Hippocampal formation (tissue), 2 donors: ENCODE results near the gene USH2A.

ENCODE experiments used
- DNase-seq, 2 donors: peaks; one replicate each; lab custom pipeline; 2025; lab: John Stamatoyannopoulos, UW

Gene USH2A

DNA sequence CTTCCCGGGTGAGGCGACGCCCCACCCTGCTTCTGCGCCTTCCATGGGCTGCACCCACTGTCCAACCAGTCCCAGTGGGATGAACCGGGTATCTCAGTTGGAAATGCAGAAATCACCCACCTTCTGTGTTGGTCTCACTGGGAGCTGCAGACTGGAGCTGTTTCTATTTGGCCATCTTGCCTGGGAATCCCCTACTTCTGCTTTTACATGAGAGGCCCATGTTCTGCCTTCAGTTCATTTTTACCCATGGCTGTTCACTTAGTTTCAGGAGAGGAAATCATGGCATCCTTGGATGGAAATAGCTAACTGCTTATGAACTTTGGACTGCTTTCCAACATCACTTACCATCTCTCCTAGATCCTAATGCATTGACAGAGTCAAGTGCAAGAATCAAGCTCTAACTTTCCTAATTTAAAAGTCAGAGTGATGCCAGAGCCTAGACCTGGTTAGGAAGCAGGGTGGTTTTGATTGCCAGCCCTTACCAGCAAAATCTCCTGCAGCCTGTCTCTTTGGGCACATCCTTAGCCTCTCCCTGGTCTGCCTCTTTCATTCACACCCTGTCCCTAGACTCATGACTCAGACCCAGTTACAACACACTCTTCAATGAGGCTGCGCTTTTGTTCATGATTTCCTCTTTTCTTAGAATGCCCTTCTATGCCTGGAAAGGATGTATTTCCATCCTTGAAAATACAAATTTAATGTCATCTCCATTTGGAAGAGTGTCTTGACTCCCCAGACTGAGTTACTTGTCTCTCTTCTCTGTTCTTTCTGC, 719.0 kb downstream of the USH2A start:
- DNase-seq = no peak

DNA sequence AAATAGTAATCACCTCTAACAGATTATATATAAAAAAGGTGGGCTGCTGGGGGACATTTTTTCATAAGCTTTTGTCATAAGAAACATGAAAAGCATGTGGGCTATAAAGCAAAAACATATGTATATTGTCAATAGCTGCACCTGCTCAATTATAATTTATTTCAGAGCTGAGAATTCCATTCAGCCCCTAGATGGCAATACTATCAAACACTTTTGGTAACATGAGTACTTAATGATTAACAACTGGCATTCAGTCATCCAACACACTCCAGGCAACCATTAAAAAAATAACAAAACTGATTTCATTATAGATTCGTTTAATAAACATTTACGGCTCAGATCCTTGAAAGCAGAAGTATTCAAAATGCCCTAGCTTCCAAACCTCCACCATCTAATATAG, 741.0 kb downstream of the USH2A start:
- DNase-seq = no peak

DNA sequence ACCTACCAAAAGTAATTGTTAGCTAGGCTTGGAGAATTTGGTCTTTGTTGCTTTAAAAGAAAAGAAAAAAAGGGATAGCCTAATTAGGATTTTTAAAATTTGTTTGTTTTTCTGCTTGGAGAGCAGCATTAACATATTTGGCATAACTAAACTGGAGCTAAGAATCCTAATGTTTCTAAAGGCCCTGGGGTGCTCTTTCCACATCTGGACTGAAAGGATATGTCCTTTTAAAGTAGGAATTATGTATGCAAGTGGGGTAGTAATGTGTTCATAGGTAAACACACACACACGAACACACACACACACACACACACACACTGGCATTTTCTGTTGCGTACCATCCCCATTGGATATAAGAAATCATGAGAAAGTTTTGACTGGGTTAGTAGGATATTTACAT, 742.2 kb downstream of the USH2A start:
- DNase-seq = no peak

DNA sequence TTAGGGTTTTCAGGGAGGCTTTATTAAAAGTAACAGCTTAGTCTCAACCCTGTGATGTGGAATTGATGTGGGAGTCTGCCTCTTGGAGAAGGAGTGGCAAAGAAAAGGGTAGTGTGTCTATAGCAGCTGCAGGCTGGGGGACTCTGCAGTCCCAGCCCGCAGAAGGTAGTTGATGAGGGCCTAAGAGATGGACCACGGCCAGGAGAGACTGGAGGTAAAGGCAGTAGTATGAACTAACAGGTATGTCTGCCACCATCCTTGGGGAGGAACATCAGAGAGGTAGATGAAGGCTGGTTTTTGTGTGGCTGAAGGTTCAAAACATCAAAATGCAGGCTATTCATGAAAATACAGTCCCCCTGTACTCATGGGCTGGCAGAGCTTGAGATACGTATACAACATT, 744.0 kb downstream of the USH2A start:
- no peak for DNase-seq

DNA sequence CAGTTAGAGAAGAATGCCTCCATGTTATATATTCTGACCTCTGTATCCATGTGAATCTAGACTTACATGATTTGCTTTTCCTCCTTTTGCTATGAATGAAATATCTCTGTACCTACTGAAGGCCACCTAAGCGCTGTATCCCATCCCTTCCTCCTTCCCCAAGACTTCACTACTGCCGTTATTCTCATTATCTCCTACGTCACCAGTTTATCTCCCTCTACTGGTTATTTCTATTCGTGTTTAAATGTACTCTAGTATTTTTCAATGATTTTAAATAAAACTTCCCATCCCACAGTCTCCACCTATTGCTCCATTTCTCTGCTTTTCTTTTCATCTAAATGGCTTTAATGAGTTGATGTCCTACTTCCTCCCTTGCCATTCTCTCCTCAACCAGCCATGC, 746.1 kb downstream of the USH2A start:
- no peak for DNase-seq

DNA sequence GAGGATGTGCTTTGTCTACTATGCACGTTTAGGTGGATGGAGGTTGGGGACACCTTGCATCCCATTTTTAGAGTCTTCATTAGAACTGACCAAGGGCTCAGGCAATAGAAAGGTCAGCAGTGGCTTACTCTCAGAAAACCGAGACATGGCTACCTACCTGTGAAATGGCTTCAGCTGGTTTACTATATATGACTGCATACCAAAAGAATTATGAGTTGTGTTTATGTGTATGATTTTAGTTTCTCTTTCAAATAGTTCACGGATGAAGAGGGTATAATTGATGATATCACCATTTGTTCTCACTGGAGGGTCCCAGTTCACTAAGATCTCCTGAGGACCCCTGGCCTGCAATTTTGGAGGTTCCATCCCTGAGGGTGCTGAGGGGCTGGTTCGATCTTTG, 749.3 kb downstream of the USH2A start:
- no peak for DNase-seq

DNA sequence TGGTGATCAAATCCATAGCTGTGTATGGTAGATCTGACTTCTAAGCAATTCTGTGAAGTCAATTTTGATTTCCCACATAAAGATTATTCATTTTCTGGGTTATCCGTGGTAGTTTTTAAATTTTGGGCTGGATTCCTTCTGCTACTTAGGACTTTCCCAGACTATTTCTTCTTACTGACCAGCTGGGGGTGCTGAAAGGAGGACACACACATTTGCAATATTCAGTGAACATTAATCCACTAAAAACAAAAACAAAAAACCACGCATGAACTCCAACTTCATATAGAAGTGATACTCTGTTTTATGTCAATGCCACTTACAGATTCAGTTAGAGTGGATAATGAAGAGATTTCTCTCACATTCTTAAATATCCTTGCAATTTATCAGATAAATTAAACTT, 750.8 kb downstream of the USH2A start:
- DNase-seq = no peak

DNA sequence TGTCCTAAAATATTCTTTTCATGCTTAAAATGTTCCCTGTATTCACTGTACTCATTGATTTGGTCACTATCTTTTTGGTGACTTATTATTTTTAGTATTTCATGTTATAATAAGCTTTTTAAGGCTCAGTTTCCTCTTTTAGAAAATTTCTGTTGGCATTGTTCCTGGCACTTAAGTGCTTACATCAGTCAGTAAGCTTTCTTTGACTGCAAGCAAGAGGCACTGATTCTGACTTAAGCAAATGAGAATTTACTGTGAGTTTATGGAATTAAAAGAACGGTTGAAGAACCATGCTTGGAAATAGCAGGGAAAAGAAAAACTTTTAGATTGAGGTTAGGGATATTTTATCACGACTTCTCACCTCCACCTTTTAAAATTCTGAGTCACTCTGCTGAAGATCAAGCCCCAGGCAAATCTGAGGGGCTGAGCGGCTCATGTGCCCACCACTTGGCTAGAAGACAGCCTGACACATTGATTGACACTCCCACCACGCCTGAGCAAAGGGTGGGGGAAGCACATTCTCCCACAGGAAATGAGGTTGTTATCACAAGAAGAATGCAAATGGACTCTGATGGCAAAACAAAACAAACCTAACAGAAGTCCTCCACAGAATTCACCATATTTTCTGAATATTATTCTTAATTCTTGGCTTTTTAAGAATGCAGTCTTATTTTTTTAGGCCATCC, 753.3 kb downstream of the USH2A start:
- no peak for DNase-seq

DNA sequence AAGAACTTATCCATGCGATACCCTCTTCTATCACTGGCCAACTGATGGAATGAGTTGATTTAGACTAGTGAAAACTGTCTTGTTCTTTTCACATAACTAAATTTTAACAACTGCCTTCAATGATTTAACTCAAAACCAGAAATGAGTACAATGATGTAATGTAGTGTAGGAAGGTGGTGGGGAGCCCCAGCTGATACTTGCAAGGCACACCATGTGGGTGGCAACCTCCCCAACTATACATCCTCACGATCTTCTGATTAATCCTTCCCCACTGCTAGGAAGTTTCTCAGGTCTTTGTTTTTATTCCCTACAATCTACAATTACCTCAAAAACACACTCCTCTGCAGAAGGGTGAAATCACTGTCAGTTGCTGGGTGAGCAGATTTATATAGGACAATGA, 755.5 kb downstream of the USH2A start:
- DNase-seq = no peak

DNA sequence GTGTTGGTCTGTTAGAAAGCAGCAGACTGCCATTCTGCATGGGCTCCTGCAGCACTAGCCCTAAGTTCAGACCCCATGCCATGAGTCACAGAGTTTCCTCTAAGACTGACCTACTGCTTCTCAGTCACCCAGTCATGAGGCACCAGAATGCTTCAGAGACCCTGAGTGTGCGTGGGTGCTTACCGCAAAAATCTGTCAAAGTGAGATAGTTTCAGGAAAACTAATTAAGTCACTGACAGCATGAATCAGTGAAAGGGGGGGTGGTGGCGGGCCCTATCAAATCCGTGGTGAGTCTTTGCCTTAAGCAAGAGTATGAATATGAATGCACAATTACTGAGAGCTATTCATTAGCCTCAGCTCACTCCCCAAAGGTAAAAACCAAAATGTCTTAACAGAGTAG, 758.0 kb downstream of the USH2A start:
- DNase-seq = no peak

DNA sequence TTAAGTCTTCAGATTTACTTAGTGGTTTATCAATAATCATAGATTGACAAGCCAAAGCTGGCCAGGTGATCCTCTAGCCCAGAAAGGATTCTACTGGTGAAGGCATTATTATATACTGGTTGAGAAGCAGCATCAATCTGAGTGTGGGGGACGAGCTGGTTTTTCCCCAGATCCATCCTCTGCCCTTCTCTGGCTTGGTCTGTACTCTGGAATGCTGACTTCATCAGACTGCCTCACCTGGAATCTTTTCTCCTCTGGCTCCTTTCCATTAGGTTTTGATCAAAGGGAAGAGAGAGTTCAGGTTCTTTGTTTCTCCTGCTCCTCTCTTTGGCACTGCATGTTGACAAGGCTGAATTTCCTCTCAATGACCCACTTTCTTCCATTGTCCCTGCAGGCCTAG, 762.2 kb downstream of the USH2A start:
- DNase-seq = no peak

DNA sequence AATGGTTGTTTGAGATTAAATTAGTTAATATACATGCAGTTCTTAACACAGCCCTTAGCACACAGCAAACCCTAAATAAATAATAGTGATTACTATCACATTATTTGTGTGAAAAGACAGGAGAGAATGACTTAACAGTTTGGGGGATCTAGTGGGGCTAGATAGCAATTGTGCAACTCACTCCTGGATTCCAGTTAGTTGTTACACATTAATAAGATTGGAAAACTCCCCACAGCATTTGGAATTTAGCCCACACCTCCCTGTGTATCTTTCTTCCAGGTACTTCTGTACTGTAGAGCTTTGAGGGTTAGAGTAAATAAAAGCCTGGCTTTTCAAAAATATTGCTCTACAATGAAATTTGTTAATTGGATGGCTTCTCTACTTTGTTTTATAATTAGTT, 763.0 kb downstream of the USH2A start:
- no peak for DNase-seq

DNA sequence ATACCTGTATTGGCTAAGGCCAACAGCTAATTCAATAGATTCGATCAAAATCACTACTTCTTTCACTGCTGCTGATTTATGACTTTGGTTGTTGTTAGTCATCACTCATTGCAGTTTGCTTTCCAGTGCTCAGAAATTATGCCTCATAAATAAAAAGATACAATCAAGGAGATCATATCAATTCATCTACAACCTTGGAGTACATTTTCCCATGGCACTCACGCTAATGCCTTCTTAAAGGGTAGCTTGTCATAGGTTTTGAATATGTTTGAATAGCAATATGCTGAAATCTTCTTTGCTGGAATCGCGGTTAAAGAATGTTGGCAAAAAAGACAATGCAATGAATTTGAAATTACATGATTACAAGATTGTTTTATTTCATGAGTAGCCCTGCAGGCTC, 766.2 kb downstream of the USH2A start:
- DNase-seq = no peak

DNA sequence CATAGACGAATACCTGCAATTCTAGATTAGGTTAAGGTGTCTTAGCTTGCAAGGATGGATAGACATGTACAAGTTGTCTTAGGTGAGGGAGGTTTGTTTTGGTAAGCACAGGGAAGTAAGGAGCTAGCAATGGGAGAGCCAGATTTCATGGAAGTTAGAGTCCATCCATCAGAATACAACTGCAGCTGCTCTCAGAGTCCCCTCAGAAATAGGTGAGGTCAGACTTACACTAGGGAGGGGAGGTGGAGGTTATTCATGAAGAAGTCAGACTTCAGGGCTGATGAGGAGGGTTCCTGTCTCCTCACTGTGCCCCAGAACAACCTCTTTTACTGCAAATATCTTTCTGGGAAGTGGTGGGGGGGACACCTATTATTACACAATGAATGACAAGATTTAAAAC, 770.9 kb downstream of the USH2A start:
- DNase-seq = no peak

DNA sequence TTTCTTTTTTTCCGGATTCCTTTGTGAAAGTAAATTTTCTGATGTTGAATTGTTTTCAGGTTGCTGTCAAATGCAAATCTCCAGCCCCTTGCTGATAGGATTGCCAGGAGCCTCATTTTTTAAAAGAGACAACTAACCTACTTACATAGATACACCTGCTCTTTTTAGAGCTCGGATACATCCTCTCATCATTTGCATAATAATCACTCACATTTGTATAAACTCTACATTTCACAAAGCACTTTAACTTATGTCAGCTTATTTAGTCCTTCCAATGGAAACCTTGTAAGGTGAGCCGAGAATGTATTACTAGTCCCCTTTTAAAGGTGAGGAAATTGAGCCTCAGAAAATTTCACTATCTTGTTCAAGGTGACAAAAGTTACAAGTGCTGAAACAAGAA, 771.4 kb downstream of the USH2A start:
- no peak for DNase-seq

DNA sequence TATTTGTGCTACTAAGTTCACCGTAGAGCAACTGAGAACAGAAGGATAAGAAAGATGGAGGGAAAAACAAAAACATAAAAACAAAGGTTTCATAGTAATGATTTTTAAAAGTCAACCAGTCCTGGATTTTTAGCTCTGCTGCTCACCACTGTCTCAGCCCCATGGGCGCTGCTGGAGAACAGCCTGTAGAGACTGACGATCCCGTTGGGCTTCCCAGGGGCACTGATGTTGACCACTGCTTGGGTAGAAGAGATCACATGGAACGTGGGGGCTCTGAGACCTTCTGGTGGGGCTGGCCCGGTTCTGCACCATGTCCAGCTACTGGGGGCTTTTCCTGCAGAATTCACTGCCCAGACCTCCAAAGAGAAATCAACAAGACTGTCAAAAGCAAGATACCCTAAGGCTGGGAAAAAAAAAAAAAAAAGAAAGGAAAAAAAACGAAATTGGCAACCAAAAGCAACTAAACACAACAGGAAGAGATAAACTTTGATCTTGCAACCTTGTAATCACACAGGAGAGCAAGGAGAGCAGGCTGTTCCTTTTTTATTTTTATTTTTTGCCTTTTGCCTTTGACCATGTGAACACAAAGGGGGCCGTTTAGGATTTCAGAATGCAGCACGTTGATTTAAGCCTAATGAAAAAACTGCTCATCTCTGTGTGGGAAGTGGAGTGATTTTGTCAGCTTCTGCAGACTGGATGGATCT, 772.6 kb downstream of the USH2A start:
- no peak for DNase-seq

DNA sequence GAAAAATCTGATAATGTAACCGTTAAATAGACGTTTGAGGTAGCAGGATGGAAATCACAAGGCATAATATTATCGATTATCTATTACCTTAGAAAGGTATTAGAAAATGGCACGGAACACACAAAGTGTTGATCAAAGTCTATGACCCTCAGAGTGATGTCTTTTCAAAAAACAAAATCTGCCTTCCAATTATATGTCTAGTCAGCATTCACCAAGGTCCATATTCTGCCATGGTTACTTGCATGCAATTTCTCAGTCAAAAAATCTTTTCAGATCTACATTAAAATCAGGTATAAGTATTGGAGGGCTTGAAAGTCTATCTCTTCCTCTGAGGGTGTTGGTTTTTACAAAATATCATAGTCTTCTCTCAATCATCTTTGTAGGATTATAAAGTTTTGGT, 774.3 kb downstream of the USH2A start:
- no peak for DNase-seq

DNA sequence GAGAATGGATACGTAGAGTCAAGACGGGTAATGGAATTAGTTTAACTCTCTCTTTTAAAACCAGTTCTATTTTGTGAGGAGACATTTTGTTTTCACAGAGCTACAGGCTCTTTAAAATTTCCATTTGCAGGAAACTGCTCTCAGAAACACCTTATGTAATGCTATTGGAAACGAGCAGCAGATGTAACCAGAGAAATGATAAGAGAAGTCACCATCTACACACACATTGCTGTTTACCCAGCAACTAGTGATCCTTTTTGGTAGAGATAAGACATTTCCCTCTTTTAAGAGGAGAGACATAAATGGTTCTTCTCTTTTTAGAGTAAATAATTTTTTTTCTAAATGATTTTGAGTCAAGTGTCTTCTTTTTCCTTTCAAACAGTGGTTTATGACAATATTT, 775.5 kb downstream of the USH2A start:
- no peak for DNase-seq

DNA sequence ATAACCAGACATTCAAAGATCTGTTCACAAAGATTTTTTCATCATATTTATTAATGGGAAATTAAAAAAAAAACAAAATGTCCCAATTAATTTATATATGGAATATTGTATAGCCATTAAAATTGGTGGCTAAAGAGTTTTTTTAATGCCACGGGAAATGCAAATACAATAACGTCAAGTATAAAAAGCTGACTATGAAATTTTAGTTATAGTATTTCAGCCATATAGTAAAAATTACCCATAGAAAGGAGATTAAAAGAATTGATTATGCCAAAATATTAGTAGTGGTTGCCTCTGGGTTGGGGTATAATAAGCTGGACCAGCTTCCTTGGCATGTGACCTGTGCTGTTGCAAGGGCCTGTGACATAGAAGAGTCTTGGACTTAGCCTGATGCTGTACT, 777.4 kb downstream of the USH2A start:
- DNase-seq = no peak

DNA sequence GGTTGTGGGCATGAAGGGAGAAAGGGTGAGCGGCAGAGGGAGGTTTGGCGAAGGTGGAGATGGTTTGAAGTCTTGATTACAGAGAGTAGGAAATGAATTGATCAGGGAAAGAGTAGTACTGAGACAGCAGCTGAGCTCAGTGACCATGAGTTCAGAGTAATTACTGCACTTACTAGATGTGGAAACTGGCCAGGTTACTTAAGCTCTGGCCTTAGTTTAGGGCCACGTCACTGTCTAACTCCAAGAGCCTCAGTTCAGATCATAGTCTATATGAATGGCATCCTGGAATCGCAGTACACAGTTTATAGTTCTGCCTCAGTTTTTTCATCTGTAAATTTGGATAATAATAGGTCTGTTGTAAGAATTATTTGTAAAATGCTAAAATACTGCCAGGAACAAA, 778.1 kb downstream of the USH2A start:
- no peak for DNase-seq

DNA sequence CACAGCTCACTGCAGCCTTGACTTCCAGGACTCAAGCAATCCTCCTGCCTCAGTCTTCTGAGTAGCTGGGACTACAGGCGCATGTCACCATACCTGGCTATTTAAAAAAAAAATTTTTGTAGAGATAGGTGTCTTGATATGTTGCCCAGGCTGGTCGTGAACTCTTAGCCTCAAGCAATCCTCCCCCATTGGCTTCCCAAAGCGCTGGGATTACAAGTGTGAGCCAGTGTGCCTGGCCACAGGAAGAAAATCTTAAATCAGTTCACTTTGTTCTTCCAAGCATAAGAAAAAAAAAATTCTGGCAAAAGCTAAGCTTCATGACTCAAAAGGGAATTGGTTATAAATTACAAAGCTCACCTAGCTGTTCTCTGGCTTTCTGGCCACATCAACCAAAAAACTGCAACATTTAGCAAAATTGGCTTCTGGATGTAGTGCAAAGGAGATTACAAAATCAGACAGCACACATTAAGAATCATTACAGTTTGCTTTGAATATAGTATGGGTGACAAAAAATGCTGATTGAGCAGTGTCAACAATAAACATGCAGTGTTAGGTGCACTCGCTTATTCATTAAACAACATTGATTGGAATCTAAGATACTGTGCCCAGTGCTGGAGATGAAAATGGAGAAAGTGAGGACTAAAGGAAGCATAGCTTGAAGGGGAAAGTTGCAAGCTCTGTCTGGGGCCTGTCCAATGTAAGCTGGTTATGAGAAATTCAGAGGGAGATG, 779.5 kb downstream of the USH2A start:
- no peak for DNase-seq

DNA sequence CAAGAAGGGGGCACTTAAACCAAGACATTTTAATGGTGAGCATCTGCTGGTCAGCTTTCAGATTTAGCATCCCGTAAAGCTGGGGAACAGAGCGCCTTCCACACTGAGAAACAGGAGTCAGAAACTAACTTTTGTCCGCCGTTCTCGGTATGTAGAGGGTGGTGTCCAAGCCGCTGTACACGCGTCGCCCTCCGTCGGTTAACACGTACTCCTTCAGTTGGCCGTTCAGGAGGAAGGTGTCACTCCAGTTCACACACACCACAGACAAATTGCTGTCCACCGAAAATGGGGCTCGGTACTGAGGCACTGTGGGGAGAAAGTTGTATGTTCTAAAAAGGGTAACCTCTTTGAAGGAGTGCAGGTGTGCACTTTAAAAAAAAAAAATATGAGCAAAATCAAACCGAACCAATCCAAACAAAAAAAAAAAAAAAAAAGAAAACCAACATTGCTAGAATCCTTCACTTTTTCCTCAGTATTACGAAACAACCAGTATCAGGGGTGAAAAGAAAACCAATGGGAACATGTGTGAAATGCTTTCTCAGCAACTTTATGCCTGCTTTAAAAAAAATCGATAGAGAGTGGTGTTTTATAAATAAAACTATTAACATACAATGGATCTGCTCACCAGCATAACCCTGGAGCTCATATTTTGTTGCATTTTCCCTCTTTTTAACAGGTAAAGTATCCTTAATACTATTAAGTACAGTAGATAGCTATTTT, 782.7 kb downstream of the USH2A start:
- DNase-seq = no peak
